SK-N-SH (cell line): ENCODE results near the gene SNTG2. TPM values are rescaled to one million over a fixed set of nuclear protein-coding genes. Genes with fewer than 3 reads are reported as not detected.
"Not testable (repeated sequence)": the region's sequence is repeated elsewhere in the genome, so short reads cannot be mapped to it uniquely, and the experiment has no call there.

Experiments
- CTCF ChIA-PET: fragments of 300-600, 350-600 bp; formaldehyde crosslinking; extraction: SDS; loops from one replicate; lab custom pipeline; 2021; lab: Yijun Ruan, JAX
- POLR2A ChIA-PET: fragments of 350-600 bp; sonication (Branson Sonifier 250); formaldehyde crosslinking; extraction: SDS; loops from one replicate; lab custom pipeline; 2020; ENCODE audit warnings: antibody characterized with exemption, inconsistent platforms; lab: Yijun Ruan, JAX
- DNase-seq: peaks from one replicate; pipeline ENCODE4 v3.0.0; 2012
- H2AFZ ChIP-seq: fragments of 200-600 bp; sonication (generic); 2 replicates; pipeline ENCODE4 v1.8.1; 2016; ENCODE audit warnings: antibody characterized with exemption, mild to moderate bottlenecking, low read depth
- H3F3A ChIP-seq: fragments of 200-600 bp; sonication (generic); replicated peaks from 2 replicates; pipeline ENCODE3; 2016; ENCODE audit warnings: antibody characterized with exemption, mild to moderate bottlenecking; ENCODE audit not compliant: insufficient read depth
- H3K27ac ChIP-seq, 2 experiments: fragments of 200-500 bp in 1 of 2; fragments of 200-600 bp in 1 of 2; sonication (Bioruptor generic) in 1 of 2; sonication (generic), shearing (Covaris generic) in 1 of 2; 2 replicates each; pipeline versions ENCODE4 v1.5.1 to v1.6.1; 2014 to 2016; ENCODE audit warnings: low read depth in 2 of 2, inconsistent platforms in 1 of 2, low read length in 1 of 2, mild to moderate bottlenecking in 1 of 2, mixed read lengths in 1 of 2
- H3K27me3 ChIP-seq: fragments of 200-600 bp; sonication (generic), shearing (Covaris generic); 2 replicates; pipeline ENCODE4 v1.6.1; 2016; ENCODE audit warnings: mixed run types; ENCODE audit not compliant: insufficient read depth
- H3K36me3 ChIP-seq, 2 experiments: fragments of 200-500 bp in 1 of 2; fragments of 200-600 bp in 1 of 2; sonication (Bioruptor generic) in 1 of 2; sonication (generic) in 1 of 2; replicated peaks in 1 of 2; 2 replicates each; pipeline versions ENCODE3 to v1.5.1; 2014 to 2016; ENCODE audit warnings: low read length in 1 of 2, mild to moderate bottlenecking in 1 of 2; ENCODE audit not compliant: insufficient read depth in 2 of 2, control insufficient read depth in 1 of 2
- H3K4me1 ChIP-seq, 2 experiments: fragments of 200-500 bp in 1 of 2; fragments of 200-600 bp in 1 of 2; sonication (Bioruptor generic) in 1 of 2; sonication (generic), shearing (Covaris generic) in 1 of 2; 2 replicates each; pipeline versions ENCODE4 v1.5.1 to v1.6.1; 2014 to 2016; ENCODE audit warnings: low read depth in 1 of 2, low read length in 1 of 2, mixed run types in 1 of 2; ENCODE audit not compliant: insufficient read depth in 2 of 2, control insufficient read depth in 1 of 2
- H3K4me2 ChIP-seq: fragments of 200-600 bp; sonication (generic), shearing (Covaris generic); 2 replicates; pipeline ENCODE4 v1.6.1; 2017; ENCODE audit warnings: mixed run types
- H3K4me3 ChIP-seq, 2 experiments: fragments of 200-500 bp in 1 of 2; fragments of 200-600 bp in 1 of 2; sonication (Bioruptor generic) in 1 of 2; sonication (generic), shearing (Covaris generic) in 1 of 2; 2 replicates each; pipeline versions ENCODE4 v1.5.1 to v1.8.1; 2014 to 2016; ENCODE audit warnings: low read depth in 2 of 2, inconsistent platforms in 1 of 2, low read length in 1 of 2, mild to moderate bottlenecking in 1 of 2, mixed read lengths in 1 of 2, moderate library complexity in 1 of 2
- H3K79me2 ChIP-seq: fragments of 200-600 bp; sonication (generic); 2 replicates; pipeline ENCODE4 v1.8.1; 2017; ENCODE audit warnings: mild to moderate bottlenecking; ENCODE audit not compliant: insufficient read depth
- H3K9ac ChIP-seq: fragments of 200-600 bp; sonication (generic); 2 replicates; pipeline ENCODE4 v1.6.1; 2017; ENCODE audit warnings: mixed run types
- H3K9me2 ChIP-seq: fragments of 200-600 bp; sonication (generic); 2 replicates; pipeline ENCODE4 v1.6.1; 2017; ENCODE audit warnings: mixed run types
- H3K9me3 ChIP-seq: fragments of 200-600 bp; sonication (generic); 2 replicates; pipeline ENCODE4 v1.6.1; 2017; ENCODE audit warnings: mixed run types, mild to moderate bottlenecking, moderate library complexity
- H4K20me1 ChIP-seq: fragments of 200-600 bp; sonication (generic); 2 replicates; pipeline ENCODE4 v1.6.1; 2017; ENCODE audit warnings: mild to moderate bottlenecking, mixed run types; ENCODE audit not compliant: insufficient read depth
- ELF1 ChIP-seq: IDR thresholded peaks from 2 replicates; pipeline ENCODE4 v1.4.0; 2012
- EP300 ChIP-seq, 2 experiments: IDR thresholded peaks; 2 replicates each; pipeline versions ENCODE4 v1.4.0 to v1.6.1; 2012; ENCODE audit warnings: borderline replicate concordance in 1 of 2, low read depth in 1 of 2, low read length in 1 of 2
- EZH2phosphoT487 ChIP-seq: fragments of 200-600 bp; sonication (generic); IDR thresholded peaks from 2 replicates; pipeline ENCODE4 v1.6.1; 2017; ENCODE audit warnings: low read depth, mixed run types, mild to moderate bottlenecking, antibody characterized with exemption, moderate library complexity, borderline replicate concordance
- MEF2A ChIP-seq: IDR thresholded peaks from 2 replicates; pipeline ENCODE4 v1.4.0; 2012; ENCODE audit warnings: low read depth, borderline replicate concordance
- NFIC ChIP-seq: IDR thresholded peaks from 2 replicates; pipeline ENCODE4 v1.4.0; 2012; ENCODE audit warnings: borderline replicate concordance
- POLR2AphosphoS5 ChIP-seq: IDR thresholded peaks from 2 replicates; pipeline ENCODE4 v1.6.1; 2012; ENCODE audit warnings: low read depth, low read length
- RCOR1 ChIP-seq: fragments of 150-350 bp; IDR thresholded peaks from 2 replicates; pipeline ENCODE4 v1.6.1; 2017; ENCODE audit warnings: antibody characterized with exemption, low read length
- RXRA ChIP-seq: IDR thresholded peaks from 2 replicates; pipeline ENCODE4 v1.4.0; 2012; ENCODE audit warnings: low read depth, mild to moderate bottlenecking, borderline replicate concordance
- TCF12 ChIP-seq: IDR thresholded peaks from 2 replicates; pipeline ENCODE4 v1.4.0; 2012
- YY1 ChIP-seq: IDR thresholded peaks from 2 replicates; pipeline ENCODE4 v1.4.0; 2012; ENCODE audit warnings: low read depth, mild to moderate bottlenecking
- WGBS: methylation state at CpG from one replicate; pipeline ENCODE4 v1.1.6; 2017; ENCODE audit warnings: low lambda C conversion rate; 5-methylcytosine and 5-hydroxymethylcytosine counted together
- polyA plus RNA-seq, 3 experiments: library from polyadenylated mRNA; depleted of rRNA; stranded (reverse); fragments of >200 nt; gene quantifications; 2 replicates each; pipeline ENCODE4 v1.2.3, GENCODE V29; 2012
- TF ChIP-seq, protein P1 (sequence below): IDR thresholded peaks from 2 replicates; pipeline ENCODE4; 2012
- TF ChIP-seq, protein P2 (sequence below): IDR thresholded peaks from 2 replicates; pipeline ENCODE4 v1.6.1; 2012; ENCODE audit warnings: mild to moderate bottlenecking, low read depth, low read length, moderate library complexity
- TF ChIP-seq, protein P3 (sequence below): IDR thresholded peaks from 2 replicates; pipeline ENCODE4 v1.4.0; 2012; ENCODE audit warnings: low read depth, borderline replicate concordance
- TF ChIP-seq, protein P4 (sequence below): fragments of 200-600 bp; sonication (generic); IDR thresholded peaks from 2 replicates; pipeline ENCODE4 v1.6.1; 2017; ENCODE audit warnings: antibody characterized with exemption, mild to moderate bottlenecking, moderate library complexity

SNTG2 gene
- polyA plus RNA-seq, 1 of the 3 experiments (the other 2 are of a cell fraction), result not detected

DNA sequence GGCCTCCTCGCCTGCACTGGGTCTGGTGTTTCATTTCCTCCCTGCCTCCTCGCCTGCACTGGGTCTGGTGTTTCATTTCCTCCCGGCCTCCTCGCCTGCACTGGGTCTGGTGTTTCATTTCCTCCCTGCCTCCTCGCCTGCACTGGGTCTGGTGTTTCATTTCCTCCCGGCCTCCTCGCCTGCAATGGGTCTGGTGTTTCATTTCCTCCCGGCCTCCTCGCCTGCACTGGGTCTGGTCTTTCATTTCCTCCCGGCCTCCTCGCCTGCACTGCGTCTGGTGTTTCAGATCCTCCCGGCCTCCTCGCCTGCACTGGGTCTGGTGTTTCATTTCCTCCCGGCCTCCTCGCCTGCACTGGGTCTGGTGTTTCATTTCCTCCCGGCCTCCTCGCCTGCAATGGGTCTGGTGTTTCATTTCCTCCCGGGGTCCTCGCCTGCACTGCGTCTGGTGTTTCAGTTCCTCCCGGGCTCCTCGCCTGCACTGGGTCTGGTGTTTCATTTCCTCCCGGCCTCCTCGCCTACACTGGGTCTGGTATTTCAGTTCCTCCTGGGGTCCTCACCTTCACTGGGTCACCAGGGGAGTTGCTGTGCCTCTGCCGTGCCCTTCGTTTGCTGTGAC lies 40.8 kb upstream of the SNTG2 start:
- H3K36me3 ChIP-seq, POLR2A ChIA-PET, H3K9me2 ChIP-seq, H3K9ac ChIP-seq, H3K9me3 ChIP-seq, H3F3A ChIP-seq, DNase-seq, H3K4me3 ChIP-seq, H3K4me1 ChIP-seq, H3K27ac ChIP-seq, H4K20me1 ChIP-seq, H3K79me2 ChIP-seq, H3K4me2 ChIP-seq, CTCF ChIA-PET, H3K27me3 ChIP-seq, H2AFZ ChIP-seq: not testable (repeated sequence)
- WGBS, result 68% methylated on average over 27 of the region's 27 CpGs

DNA sequence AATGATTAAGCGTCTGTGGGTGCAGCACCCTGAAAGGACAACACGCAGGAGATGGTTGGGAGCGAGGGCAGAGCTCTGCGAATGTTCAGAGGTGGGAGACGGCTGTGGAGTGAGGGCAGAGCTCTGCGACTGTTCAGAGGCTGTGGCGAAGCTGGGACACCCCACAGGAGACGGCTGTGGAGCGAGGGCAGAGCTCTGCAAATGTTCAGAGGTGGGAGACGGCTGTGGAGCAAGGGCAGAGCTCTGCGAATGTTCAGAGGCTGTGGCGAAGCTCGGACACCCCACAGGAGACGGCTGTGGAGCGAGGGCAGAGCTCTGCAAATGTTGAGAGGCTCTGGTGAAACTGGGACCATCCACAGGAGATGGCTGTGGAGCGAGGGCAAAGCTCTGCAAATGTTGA lies 40.0 kb upstream of the SNTG2 start:
- 30% methylated on average over 16 of the region's 16 CpGs for WGBS
- POLR2A ChIA-PET, result no interaction called here
- H3F3A ChIP-seq, result no peaks in the 10 kb centered on the region
- H3K4me1 ChIP-seq, result no peaks in the 10 kb centered on the region; a peak in 1 of 4 replicates
- no peak for DNase-seq
- no peak overlapping the region for H2AFZ ChIP-seq
- H3K79me2 ChIP-seq, result no peaks in the 10 kb centered on the region
- CTCF ChIA-PET, result interaction anchor here (0.7 to 1.5 kb wide), 2 partner anchors 13 to 30 kb away, joined by 3 read pairs; no protein-coding TSS in a partner anchor
- no peak overlapping the region for H3K4me3 ChIP-seq
- no peaks in the 10 kb centered on the region for H3K27me3 ChIP-seq
- H3K9me2 ChIP-seq, result no peaks in the 10 kb centered on the region
- no peak for TF ChIP-seq EZH2phosphoT487
- H3K9ac ChIP-seq, result no peak overlapping the region
- no peak overlapping the region for H3K27ac ChIP-seq
- no peaks in the 10 kb centered on the region for H3K36me3 ChIP-seq
- no peaks in the 10 kb centered on the region for H4K20me1 ChIP-seq
- no peak overlapping the region for H3K4me2 ChIP-seq
- H3K9me3 ChIP-seq, result no peaks in the 10 kb centered on the region; the same call in 1 of the 2 replicates

DNA sequence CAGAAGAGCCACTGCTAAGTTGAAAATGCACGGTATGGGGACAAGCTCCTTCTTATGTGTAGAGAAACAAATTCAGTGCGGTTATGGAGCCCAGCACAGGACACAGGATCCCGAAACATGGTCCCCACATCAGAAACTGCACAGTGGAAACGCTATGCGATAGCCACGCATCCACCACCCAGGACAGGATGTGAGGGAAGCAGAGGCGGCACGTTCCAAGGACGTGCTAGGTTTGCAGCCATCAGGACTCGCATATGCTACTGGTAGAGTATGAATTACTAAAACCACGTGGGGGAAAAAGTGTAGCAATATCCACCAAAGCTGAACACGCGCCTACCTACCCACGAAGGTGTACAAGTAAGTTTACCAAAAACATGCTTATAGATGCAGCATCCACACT lies 34.7 kb upstream of the SNTG2 start:
- Histone ChIP-seq H3K4me2 (no peak overlapping the region), H3F3A (no peaks in the 10 kb centered on the region), H3K36me3 (no peaks in the 10 kb centered on the region), H3K4me3 (no peak overlapping the region), H3K9me2 (no peaks in the 10 kb centered on the region), H3K4me1 (peaks cover 0 to 6% of the 10 kb centered on the region in 2 experiments; a peak in 1 of 4 replicates), H4K20me1 (no peaks in the 10 kb centered on the region), H3K27me3 (no peaks in the 10 kb centered on the region), H3K27ac (no peak overlapping the region), H3K9me3 (no peaks in the 10 kb centered on the region; the same call in 1 of the 2 replicates), H2AFZ (no peak overlapping the region), H3K9ac (no peak overlapping the region), H3K79me2 (no peaks in the 10 kb centered on the region)
- ChIA-PET POLR2A (no interaction called here), CTCF (no interaction called here)
- 51% methylated on average over 14 of the region's 14 CpGs for WGBS
- DNase-seq, result no peak
- TF ChIP-seq, protein P1, sequence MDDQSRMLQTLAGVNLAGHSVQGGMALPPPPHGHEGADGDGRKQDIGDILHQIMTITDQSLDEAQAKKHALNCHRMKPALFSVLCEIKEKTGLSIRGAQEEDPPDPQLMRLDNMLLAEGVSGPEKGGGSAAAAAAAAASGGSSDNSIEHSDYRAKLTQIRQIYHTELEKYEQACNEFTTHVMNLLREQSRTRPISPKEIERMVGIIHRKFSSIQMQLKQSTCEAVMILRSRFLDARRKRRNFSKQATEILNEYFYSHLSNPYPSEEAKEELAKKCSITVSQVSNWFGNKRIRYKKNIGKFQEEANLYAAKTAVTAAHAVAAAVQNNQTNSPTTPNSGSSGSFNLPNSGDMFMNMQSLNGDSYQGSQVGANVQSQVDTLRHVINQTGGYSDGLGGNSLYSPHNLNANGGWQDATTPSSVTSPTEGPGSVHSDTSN, result no peak
- TF ChIP-seq ELF1 (no peak), POLR2AphosphoS5 (no peak), RXRA (no peak), MEF2A (no peak), NFIC (no peak), EP300 (IDR thresholded peaks at IDR 0.05; ENCODE audit: borderline replicate concordance in 1 of 2, low read depth in 1 of 2, low read length in 1 of 2) (no peak), EZH2phosphoT487 (no peak), RCOR1 (no peak), TCF12 (no peak), YY1 (no peak)
- TF ChIP-seq, protein P2, sequence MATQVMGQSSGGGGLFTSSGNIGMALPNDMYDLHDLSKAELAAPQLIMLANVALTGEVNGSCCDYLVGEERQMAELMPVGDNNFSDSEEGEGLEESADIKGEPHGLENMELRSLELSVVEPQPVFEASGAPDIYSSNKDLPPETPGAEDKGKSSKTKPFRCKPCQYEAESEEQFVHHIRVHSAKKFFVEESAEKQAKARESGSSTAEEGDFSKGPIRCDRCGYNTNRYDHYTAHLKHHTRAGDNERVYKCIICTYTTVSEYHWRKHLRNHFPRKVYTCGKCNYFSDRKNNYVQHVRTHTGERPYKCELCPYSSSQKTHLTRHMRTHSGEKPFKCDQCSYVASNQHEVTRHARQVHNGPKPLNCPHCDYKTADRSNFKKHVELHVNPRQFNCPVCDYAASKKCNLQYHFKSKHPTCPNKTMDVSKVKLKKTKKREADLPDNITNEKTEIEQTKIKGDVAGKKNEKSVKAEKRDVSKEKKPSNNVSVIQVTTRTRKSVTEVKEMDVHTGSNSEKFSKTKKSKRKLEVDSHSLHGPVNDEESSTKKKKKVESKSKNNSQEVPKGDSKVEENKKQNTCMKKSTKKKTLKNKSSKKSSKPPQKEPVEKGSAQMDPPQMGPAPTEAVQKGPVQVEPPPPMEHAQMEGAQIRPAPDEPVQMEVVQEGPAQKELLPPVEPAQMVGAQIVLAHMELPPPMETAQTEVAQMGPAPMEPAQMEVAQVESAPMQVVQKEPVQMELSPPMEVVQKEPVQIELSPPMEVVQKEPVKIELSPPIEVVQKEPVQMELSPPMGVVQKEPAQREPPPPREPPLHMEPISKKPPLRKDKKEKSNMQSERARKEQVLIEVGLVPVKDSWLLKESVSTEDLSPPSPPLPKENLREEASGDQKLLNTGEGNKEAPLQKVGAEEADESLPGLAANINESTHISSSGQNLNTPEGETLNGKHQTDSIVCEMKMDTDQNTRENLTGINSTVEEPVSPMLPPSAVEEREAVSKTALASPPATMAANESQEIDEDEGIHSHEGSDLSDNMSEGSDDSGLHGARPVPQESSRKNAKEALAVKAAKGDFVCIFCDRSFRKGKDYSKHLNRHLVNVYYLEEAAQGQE, result no peak
- TF ChIP-seq, protein P3, sequence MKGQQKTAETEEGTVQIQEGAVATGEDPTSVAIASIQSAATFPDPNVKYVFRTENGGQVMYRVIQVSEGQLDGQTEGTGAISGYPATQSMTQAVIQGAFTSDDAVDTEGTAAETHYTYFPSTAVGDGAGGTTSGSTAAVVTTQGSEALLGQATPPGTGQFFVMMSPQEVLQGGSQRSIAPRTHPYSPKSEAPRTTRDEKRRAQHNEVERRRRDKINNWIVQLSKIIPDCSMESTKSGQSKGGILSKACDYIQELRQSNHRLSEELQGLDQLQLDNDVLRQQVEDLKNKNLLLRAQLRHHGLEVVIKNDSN, result no peak
- TF ChIP-seq, protein P4, sequence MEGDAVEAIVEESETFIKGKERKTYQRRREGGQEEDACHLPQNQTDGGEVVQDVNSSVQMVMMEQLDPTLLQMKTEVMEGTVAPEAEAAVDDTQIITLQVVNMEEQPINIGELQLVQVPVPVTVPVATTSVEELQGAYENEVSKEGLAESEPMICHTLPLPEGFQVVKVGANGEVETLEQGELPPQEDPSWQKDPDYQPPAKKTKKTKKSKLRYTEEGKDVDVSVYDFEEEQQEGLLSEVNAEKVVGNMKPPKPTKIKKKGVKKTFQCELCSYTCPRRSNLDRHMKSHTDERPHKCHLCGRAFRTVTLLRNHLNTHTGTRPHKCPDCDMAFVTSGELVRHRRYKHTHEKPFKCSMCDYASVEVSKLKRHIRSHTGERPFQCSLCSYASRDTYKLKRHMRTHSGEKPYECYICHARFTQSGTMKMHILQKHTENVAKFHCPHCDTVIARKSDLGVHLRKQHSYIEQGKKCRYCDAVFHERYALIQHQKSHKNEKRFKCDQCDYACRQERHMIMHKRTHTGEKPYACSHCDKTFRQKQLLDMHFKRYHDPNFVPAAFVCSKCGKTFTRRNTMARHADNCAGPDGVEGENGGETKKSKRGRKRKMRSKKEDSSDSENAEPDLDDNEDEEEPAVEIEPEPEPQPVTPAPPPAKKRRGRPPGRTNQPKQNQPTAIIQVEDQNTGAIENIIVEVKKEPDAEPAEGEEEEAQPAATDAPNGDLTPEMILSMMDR, result no peak
